ENCODE data around the gene LRRD1.
A peak's percentile ranks its signal among the peaks of the same experiment; 100 is the strongest.
"Not testable (repeated sequence)": the region's sequence is repeated elsewhere in the genome, so short reads cannot be mapped to it uniquely, and the experiment has no call there.

LRRD1 gene

DNA sequence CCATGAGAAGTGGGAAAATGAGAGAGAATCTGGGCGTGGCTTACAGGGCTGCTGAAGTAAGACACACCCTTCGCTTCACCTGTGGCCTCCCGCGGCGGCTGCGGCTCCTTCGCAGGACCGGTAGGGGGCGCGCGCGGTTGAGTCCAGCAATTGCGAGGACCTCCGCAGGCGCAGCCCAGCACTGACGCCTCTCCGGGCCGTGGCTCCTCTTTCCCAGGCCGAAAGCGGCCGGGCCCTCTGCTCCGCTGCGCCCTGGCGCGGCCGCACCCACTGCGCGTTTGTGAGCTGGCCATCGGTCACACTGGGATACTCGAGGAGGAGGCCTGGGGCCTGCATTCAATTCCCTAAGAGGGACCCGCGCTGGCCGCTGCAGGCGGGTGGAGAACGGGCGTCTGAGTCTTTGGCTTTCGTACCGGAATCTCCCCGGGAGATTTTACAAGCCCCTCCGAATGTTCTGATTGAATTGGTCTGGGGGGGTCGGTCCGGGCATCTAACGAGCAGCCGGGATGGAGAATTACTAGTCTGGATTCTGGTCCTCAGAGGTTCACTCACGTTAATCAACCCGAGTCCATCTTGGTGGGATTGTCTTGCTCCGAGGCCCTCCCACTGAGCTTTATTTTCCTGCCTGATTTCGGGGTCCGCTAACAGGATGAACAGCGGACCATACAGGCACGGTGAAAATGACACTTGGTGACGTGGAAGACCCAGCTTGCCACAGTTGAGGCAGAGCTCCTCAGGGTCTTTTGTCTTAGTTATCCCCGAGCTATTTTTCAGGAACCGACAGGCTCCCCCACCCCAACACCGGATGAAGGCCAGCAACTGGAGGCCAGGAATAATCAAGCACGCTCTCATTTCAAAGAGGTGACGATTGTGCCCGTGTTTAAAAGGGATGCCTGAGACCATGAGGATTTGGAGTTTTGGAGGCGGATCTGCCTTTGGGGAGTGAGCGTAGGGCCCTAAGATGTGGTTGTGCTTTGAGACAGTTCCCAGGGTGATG, at the start of gene LRRD1:
Gene LRRD1, minus strand, starts transcription at position 215 of the 997 bp plus-strand sequence. CDS start 13,940 bp downstream, outside the sequence.
- peak; percentile 84 to 88 for DNase-seq

DNA sequence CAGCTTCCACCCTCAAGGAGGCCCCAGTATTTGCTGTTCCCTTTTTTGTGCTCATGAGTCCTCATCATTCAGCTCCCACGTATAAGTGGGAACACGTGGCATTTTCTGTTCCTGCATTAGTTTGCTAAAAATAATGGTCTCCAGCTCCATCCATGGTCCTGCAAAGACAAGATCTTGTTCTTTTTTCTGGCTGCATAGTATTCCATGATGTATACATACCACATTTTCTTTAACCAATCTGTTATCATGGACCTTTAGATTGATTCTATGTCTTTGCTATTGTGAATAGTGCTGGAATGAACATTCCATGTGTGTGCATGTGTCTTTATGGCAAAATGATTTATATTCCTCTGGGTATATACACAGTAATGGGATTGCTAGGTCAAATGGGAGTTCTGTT, 49.8 kb upstream of the LRRD1 start:
- DNase-seq = no peak

DNA sequence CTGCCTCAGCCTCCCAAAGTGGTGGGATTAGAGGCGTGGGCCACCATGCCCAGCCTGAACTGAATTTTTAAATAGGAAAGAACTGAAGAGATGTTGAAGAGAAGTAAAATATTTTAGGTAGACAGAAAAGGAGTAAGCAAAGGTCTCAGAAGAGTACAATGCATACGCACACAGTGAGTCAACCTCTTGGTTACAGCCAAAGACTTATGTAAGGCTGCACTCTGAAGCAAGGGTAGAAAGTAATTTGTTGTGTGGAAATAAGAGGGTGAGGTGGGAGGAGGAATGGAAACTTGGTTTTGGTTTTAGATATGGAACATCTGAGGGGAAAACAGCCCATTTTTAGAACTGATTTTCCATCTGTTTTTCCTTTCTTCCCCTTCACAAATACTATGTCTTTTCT, 49.2 kb upstream of the LRRD1 start:
- no peak for DNase-seq

DNA sequence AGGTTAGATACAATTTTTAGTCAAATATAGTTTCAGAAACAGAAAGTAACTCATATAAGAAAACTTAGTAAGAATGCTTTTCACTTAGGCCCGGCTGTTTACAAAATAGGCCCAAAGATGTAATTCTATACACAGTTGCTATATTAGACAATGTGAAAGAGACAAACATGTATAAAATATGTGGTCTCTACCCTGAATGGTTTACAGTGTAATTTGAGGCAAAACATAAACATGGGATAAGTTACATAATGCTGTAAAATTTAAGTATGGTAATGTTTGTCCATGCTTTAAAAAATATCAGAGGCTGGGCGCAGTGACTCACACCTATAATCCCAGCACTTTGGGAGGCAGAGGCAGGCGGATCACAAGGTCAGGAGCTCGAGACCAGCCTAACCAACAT, 48.0 kb upstream of the LRRD1 start:
- no peak for DNase-seq

DNA sequence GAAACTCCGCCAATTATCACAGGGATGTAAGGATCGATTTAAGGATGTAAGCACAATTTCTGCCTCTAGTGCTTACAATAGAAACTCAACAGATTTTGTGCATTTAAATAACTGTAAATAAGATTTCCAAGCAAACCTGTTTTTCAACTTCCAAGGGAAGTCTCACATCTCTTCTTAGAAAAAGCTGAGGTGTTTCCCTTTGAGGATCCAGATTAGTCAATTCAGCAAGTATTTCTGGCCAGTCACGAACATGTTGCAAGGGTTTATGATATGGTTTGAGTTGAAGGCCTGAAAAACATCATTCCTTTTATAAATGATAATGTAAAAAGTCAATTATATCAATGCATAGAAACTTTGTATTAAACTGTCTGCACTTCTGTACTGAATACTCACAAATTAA, 42.8 kb upstream of the LRRD1 start:
- no peak for DNase-seq

DNA sequence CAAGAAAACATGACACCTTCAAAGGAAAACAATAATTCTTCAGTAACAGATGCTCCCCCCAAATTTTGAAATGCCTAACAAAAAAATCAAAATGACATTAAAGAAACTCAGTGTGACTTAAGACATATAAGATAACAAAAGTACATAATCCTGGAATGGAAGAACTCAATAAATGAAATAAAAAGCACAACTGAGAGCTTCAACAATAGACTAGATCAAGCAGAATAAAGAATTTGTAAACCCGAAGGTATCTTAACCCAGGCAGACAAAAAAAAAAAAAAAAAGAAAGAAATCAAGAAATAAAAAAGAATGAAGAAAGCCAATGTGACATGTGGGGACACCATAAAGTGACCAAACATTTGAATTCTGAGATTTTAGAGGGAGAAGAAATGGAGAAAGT, 27.7 kb upstream of the LRRD1 start:
- DNase-seq = no peak

DNA sequence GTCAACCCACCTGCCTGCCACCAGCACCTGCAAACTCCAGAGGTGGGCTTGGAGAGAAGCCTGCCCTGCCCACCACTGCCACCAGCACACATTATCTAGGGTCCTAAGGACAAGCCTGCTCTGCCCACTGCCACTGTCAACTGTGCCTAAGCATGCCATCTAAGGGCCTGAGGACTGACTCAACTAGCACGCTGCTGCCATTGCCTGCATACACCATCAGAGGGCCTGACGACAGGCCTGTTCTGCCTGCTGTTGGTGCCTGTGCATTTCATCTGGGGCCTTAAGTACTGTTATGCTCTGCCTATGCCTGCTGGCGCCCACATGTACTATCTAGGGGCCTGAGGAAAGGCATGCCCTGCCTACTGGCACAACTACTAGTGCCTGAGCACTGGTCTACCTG, 27.0 kb upstream of the LRRD1 start:
- no peak for DNase-seq

DNA sequence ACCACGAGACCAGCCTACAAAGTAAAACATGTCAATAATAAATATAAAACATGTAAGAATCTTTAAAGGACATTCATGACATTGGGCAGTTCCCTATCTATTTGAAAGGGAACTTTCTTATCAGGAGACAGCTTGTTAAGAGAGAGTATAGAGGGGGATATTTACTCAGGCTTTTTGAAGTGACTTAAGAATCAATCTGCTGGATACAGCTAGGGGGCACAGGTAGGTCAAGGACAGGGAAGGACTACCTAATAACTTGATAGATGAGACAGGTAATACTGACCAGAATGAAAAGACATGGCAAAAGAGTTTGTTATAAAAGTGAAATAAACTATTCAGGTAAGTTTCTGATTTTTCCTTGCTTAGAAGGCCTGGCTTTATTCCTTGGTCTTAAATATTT, 21.8 kb upstream of the LRRD1 start:
- DNase-seq = no peak

DNA sequence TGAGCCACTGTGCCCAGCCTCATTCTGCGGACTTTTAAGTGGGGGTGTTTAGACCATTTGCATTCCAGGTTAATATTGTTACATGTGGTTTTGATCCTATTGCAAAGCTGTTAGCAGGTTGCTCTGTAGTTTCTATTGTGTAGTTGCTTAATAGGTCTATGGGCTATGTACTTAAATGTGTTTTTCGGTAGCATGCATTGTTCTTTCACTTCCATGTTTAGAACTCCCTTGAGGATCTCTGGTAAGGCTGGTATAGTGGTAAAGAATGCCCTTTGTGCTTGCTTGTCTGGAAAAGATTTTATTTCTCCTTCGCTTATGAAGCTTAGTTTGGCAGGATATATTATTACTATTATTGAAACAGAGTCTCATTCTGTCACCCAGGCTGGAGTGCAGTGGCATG, 13.4 kb upstream of the LRRD1 start:
- no peak for DNase-seq

DNA sequence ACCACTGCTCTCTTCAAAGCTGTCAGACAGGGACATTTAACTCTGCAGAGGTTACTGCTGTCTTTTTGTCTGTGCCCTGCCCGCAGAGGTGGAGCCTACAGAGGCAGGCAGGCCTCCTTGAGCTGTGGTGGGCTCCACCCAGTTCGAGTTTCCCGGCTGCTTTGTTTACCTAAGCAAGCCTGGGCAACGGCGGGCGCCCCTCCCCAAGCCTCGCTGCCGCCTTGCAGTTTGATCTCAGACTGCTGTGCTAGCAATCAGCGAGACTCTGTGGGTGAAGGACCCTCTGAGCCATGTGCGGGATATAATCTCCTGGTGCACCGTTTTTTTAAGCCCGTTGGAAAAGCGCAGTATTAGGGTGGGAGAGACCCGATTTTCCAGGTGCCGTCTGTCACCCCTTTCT, 10.3 kb upstream of the LRRD1 start:
- not testable (repeated sequence) for DNase-seq

DNA sequence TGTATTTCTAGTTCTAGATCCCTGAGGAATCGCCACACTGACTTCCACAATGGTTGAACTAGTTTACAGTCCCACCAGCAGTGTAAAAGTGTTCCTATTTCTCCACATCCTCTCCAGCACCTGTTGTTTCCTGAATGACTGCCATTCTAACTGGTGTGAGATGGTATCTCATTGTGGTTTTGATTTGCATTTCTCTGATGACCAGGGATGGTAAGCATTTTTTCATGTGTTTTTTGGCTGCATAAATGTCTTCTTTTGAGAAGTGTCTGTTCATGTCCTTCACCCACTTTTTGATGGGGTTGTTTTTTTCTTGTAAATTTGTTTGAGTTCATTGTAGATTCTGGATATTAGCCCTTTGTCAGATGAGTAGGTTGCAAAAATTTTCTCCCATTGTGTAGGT, 5.4 kb upstream of the LRRD1 start:
- DNase-seq = not testable (repeated sequence)

DNA sequence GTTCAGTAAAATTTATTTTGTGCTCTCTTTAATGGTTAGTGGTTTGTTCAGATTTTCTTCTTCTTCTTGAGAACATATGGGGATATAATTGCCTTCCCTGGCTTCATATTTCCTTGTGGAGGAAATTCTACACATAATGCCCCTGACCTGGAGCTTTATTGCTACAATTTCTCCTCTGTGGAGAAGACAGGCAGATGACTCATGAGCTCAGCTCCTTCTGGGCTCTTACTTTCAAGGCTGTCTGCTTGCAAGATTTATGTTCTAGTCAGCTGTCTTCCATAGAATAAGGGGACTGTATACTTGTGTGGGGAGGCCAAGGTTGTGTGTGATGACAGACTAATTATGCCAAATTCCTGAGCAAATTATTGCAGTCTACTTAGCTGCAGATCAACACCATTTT, 1.6 kb downstream of the LRRD1 start:
- DNase-seq = no peak

DNA sequence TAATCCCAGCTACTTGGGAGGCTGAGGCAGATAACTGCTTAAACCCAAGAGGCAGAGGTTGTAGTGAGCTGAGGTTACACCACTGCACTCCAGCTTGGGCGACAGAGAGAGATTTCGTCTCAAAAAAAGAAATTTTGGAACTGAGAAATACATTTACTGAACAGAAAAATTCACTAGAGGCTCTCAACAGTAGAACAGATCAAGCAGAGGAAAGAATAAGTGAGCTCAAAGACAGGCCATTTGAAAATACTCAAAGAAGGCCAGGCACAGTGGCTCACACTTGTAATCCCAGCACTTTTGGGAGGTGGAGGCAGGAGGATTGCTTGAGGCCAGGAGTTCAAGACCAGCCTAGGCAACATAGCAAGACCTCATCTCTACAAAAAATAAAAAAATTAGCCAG, 9.4 kb downstream of the LRRD1 start:
- DNase-seq = not testable (repeated sequence)

DNA sequence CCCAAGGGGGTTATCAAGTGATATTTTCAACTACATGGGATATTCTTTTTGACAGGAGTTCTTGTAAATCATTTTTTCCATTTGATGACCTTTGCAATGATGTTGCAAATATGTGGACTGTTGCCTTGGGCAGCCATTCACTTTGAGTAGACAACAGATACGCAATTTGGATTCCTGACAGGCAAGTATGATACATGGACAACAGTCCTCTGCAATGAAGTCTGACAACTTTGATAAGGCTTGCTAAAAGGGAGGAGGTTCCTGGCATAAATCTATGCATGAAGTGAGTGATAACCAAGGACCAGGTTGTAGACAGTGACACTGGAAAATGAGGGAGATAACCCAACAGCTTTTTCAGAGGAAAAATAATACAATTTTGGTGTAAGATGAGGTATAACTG, 17.7 kb downstream of the LRRD1 start:
- no peak for DNase-seq

DNA sequence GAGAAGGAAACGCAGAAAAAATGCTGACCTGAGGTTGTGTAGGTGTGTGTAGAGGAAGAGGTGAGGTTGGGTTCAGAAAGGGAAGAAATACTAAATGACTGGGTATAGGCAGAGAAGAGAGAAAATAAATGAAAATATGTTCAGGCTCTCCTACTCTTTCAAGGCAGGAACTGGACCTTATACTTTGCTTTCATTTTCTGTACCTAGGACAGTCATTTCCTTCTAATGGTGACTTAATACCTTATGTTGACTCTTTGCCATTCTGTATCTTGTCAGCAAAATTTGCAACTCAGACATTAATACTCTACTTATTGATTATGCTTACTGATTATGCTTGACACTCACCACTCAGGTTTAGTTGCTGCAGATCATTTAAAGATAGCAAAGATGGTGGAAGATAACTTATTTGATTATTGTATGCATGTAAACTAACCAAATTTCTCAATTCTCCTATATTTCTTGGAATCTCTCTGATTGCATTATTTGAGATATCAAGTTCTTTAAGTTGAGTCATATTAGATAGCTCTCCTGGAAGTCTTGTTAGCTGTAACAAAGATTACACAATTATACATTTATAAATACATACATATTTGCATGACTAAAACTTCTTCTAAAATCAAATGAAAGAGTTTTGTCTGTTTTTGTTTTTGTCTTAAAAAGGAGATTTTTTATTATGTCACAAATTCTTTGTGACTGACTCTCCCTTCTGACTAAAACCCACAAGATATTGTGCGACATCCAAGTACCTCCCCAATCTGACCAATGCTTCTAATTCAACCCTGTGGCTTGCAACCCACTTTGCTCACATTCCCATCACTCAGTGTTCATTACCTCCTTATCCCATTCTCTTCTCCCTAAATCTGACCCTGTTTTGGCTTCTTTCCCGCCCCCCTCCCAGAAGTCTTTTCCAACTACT, 20.0 kb downstream of the LRRD1 start:
- no peak for DNase-seq

DNA sequence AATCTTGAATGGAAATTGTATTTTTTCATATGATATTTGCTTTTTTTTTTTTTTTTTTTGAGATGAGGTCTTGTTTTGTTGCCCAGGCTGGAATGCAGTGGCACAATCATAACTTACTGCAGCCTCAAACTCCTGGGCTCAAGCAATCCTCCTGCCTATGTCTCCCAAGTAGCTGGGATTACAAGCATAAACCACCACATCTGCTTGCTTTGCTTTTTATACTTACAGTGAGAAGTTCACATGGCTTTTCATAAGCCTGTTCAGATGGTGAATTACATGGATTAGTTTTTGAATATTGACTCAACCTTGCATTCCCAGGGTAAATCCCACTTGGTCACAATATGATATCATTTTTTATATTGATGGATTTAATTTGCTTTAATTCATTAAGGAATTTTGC, 22.0 kb downstream of the LRRD1 start:
- no peak for DNase-seq

DNA sequence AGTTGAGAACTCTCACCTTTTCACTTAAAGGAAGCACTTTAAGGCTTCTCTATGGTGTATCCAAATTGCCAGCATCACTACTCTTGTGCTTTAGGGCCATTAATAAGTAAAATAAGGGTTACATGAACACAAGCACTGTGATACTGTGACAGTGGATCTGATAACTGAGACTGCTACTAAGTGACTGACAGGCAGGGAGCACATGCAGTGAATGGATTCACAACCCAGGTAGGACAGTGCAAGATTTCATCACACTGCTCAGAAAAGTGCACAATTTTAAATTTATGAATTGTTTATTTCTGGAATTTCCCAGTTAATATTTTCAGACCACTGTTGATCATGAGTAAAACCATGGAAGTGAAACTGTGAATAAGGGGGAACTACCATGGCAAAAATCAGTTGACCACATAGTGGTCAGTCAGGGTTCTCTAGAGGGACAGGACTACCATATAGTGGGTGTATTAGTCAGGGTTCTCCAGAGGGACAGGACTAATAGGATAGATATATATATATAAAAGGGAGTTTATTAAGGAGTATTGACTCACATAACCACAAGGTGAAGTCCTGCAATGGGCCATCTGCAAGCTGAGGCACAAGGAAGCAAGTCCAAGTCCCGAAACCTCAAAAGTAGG, 23.7 kb downstream of the LRRD1 start:
- no peak for DNase-seq

DNA sequence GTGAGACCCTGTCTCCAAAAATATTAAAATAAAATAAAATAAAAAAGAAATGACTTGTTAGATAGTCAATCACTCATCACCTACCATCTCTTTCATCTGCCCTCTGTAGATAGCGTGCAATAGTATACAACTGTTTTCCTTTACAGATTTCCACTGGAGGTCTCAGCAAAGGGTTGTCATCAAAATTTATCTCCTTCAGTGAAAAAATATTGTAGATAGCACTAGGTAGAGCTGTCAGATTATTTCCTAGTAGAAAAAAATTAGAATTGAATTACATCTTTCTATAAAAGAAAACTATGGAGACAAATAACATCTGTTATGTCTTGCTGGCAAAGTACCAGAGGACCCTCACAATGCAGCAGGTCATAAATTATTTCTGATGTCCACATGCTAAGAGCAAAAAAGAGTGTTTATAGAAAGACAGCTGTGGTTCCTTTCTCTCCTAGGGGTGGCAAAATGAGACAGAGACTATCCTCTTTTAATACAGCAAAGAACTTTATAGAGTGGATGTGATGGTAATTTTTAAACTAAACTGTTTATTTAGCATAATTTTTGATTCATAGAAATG, 28.4 kb downstream of the LRRD1 start:
- DNase-seq = no peak

DNA sequence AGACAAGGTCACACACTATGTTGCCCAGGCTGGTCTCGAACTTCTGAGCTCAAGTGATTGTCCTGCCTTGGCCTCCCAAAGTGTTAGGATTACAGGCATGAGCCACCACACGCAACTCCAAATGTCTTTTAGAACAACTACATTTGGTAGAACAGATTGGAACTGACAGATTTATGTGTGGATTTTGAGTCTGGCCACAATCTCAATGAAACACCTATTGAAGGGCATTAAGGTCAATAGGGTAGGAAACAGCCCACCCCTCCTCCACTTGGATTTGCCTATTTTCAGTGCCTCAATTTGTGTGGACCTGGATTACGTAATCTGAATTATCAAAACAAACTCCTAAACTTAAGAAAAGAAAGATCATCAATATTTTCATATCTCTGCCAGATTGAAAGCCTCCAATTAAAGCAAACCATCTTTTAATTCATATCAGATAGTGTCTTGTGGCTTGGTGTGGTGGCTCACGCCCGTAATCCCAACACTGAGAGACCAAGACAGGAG, 29.2 kb downstream of the LRRD1 start:
- no peak for DNase-seq

DNA sequence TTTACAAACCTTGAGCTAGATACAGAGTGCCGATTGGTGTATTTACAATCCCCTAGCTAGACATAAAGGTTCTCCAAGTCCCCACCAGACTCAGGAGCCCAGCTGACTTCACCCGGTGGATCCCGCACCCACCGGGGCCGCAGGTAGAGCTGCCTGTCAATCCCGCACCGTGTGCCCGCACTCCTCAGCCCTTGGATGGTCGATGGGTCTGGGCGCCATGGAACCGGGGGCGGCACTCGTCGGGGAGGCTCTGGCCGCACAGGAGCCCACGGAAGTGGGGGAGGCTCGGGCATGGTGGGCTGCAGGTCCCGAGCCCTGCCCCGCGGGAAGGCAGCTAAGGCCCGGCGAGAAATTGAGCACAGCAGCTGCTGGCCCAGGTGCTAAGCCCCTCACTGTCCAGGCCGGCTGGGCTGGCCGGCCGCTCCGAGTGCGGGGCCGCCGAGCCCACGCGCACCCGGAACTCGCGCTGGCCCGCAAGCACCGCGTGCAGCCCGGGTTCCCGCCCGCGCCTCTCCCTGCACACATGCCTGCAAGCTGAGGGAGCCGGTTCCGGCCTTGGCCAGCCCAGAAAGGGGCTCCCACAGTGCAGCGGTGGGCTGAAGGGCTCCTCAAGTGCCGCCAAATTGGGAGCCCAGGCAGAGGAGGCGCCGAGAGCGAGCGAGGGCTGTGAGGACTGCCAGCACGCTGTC, 35.6 kb downstream of the LRRD1 start:
- DNase-seq = not testable (repeated sequence)

DNA sequence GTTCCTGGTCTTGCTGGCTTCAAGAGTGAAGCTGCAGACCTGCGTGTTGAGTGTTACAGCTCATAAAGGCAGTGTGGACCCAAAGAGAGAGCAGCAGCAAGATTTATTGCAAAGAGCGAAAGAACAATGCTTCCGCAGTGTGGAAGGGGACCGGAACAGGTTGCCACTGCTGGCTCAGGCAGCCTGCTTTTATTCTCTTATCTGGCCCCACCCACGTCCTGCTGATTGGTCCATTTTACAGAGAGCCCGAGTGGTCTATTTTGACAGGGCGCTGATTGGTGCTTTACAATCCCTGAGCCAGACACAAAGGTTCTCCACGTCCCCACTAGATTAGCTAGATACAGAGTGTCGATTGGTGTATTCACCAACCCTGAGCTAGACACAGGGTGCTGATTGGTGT, 36.2 kb downstream of the LRRD1 start:
- not testable (repeated sequence) for DNase-seq

DNA sequence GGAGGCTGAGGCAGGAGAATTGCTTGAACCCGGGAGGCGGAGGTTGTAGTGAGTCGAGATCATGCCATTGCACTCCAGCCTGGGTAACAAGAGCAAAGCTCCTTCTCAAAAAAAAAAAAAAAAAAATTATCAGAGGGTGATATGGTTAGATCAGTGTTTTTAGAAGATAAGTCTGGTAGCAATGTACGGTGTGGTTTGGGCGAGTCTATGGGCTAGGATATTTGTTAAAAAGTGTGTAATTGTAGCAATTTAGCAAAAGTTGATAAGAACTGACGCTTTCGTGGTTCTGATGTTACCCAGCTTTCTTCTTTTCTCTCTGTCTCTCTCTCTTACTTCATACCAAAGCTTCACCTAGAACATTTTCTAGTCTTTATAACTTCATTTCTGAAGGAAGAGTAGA, 37.8 kb downstream of the LRRD1 start:
- no peak for DNase-seq
